ENCODE data around the gene MAGI3.

DNA sequence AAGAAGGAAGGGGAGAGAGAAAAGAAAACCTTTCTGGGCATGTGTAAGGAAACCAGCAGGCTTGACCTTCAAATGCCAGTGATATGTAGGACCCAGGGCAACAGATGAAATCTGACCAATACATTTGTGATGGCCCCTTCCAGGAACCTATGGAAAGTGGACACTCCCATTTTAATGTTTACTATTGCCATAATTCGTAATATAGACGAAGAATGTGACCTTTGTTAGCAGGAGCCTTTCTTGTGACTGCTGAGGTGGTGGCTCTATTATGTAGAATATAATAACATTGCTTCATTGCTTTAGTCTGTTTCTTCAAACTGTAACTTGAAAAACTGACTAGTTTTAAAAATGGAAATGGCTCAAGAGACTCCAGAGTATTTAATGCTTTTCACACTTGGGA, 150.8 kb downstream of the MAGI3 start:
- TF ChIP-seq CTCF (IDR thresholded peaks at IDR 0.05) (no peak), POLR2A (IDR thresholded peaks at IDR 0.05) (no peak)
